C1 segment of cervical spinal cord (tissue), 14 donors: ENCODE measurements around the gene NIPSNAP3A.
A peak's percentile ranks its signal among the peaks of the same experiment; 100 is the strongest.
"Not testable (repeated sequence)": the region's sequence is repeated elsewhere in the genome, so short reads cannot be mapped to it uniquely, and the experiment has no call there.

Source experiments
- DNase-seq, 14 donors: peaks; one replicate each; lab custom pipeline; 2025; lab: John Stamatoyannopoulos, UW

Gene NIPSNAP3A

GRCh38 chr9:104747565-104748358 is at the start of gene NIPSNAP3A:
Gene NIPSNAP3A (plus strand): TSS chr9:104747683. CDS start chr9:104747793, 110 bp downstream.
- DNase-seq, result peak; percentile 71 to 97 (median 90)

DNA sequence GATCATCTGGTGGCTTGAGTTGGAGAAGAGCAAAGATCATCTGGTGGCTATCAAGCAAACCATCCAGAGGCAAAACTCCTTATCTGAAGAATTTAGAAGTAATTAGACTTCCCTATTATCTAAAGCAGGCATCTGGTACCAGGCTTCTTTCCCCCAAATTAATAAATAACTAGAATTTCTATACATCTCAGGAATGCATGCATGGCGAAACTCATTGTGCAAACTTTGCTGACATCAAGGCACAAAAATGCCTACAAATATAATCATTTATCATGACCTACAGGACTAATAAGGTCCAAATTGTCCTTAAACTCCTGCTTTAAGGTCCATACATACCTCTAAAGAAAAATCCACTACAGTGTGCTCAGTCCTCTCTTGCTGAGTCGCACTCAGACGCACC is 47.2 kb upstream of the NIPSNAP3A start:
- no peak for DNase-seq

DNA sequence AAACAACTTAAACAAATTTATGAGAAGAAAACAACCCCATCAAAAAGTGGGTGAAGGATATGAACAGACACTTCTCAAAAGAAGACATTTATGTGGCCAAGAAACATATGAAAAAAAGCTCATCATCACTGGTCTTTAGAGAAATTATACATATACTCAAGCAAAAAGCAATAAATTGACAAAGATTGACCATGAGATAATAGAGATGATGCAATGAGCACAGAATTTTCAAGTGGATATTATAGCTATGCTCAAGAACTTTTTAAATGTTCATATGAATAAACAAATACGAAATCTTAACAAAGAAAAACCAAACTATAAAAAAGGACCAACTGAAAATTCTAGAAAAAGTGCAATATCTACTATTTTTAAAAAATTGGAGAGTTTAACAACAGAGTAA is 38.7 kb upstream of the NIPSNAP3A start:
- DNase-seq, result not testable (repeated sequence)

GRCh38 chr9:104711604-104712003 is 35.9 kb upstream of the NIPSNAP3A start:
- no peak for DNase-seq

DNA sequence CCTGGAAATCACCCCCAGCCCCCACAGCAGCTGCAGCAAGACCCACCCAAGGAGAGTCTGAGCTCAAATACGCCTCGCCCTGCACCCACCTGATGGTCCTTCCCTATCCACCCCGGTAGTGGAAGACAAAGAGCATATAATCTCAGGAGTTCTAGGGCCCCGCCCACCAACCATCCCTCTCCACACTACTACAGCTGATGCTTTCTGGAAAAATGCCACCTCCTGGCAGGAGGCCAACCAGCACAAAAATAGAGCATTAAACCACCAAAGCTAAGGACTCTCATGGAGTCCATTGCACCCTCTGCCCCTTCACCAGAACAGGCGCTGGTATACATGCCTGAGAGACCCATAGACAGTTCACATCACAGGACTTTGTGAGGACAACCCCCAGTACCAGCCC is 22.5 kb upstream of the NIPSNAP3A start:
- DNase-seq, result no peak

GRCh38 chr9:104738452-104738851 is 9.0 kb upstream of the NIPSNAP3A start:
- no peak for DNase-seq

DNA sequence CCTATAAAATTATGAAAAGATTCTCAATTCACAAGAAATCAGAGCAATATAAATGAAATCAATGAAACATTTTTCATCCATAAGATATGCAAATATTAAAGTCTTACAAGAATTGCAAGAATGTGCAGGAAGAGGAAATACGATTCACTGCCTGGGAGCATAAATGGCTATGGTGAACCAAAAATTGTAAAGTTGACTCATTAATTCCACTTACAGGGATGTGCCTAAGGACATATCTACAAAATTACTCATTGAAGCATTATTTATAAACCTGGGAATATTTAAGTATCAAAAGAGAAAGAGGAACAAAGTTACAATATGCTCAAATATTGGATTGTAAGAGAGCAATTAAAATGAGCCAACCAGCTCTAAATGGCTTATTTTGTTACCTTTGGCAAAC is 6.9 kb upstream of the NIPSNAP3A start:
- DNase-seq, result no peak

DNA sequence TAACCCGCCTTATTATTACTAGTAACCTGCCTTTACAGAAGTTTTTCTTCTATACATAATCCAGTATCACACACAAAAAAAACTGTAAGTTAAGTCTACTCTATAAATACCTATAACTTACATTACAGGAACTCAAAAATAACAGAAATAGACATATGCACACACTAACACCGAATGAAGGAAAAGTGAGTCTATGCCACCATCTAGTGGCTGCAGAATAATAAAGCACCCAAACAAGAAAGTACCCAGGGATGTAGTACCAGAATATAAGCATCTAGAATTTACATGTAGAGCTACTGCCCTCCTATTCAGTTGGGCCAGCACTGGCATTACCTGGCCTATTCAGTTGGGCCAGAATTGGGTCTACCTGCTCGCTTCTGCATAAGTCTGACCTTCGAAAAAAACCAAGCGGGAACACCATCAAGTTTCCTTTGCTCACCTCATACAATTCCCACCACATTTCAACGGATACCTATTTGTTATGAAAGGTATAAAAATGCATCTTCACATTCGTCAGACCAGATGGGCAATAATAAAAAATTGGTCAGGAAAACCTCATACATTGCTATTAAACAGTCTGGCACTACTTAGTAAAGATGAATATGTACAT is 4.0 kb upstream of the NIPSNAP3A start:
- peak in 3 of 14 donors; percentile 5 to 46 (median 11) for DNase-seq

GRCh38 chr9:104745852-104746251 is 1.6 kb upstream of the NIPSNAP3A start:
- DNase-seq, result no peak

GRCh38 chr9:104746285-104746684 is 1.2 kb upstream of the NIPSNAP3A start:
- no peak for DNase-seq

- DNase-seq, result no peak
Observed at GRCh38 chr9:104746798-104747197, 685 bp upstream of the NIPSNAP3A start.

DNA sequence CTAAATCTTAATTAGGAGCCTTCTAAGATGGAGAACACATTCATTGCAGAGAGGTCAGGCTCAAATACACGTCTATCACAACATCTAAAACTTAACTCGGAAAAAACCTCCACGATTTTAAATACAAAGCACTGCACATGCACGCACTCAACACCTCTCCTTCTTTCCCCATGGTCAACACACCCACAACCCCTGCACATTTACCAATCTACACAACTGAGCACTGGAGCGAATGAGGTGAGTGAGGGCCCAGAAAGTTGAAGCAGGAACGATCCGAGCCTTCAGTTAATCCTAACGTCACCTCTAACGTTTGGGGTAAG is 278 bp upstream of the NIPSNAP3A start:
- no peak for DNase-seq

DNA sequence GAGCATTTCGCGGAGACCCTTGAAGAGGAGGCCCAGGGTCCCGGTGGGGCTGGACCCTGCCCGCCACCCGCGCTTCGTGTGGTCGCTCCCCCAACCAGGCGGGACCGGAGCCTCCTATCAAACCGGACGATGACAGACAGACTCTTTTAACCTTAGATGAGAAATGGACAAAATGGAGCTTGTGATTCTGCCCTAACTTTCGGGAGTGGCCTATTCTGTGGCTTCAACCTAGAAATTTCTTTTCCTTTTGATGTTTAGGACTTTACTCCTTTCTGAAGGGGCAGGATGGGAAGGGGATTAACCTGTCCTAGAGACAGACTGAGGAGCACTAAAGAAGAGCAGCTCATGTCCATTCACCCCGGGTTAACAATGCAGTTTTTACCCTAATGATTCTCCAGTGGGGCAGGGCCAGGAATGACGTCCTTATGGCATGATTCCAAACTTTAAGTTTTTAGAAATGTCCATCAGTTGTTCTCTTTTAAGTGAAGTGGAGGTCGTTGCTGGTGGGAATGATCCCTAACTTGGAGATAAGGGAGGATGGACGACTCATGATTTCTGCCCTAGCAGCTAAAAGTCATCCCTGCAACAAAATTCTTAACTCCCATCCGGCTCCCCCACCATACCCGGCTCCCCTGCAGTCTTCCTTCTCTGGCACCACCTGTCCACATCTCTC is 1.0 kb downstream of the NIPSNAP3A start:
- peak in 1 of 14 donors; percentile 32 for DNase-seq

GRCh38 chr9:104750185-104750767 is 2.8 kb downstream of the NIPSNAP3A start:
- no peak for DNase-seq

GRCh38 chr9:104758974-104759373 is 11.5 kb downstream of the NIPSNAP3A start:
- no peak for DNase-seq

GRCh38 chr9:104765138-104765537 is 17.7 kb downstream of the NIPSNAP3A start:
- peak in 1 of 14 donors; percentile 18 for DNase-seq

- DNase-seq, result no peak
Observed at GRCh38 chr9:104766025-104766424, 18.5 kb downstream of the NIPSNAP3A start.

DNA sequence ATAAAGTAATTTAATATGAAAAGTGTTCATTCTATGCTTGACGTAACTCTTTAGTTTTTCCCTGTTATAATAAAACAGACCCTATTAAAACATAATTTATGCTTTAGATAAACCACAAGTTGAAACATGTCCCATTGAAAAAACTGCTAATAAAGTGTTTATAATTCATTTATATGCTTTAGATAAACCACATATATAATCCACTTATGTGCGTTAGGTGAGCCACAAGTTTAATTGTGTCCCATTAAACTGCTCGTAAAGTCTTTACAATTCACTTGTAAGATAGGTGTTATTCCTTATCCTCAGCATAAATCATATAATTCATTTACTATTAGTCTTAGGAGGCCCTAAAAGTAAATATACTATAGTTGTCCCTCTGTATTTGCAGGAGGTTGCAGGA is 20.0 kb downstream of the NIPSNAP3A start:
- no peak for DNase-seq

- DNase-seq, result not testable (repeated sequence)
Observed at GRCh38 chr9:104769029-104769428, 21.5 kb downstream of the NIPSNAP3A start.

- no peak for DNase-seq
Observed at GRCh38 chr9:104769655-104770054, 22.2 kb downstream of the NIPSNAP3A start.

DNA sequence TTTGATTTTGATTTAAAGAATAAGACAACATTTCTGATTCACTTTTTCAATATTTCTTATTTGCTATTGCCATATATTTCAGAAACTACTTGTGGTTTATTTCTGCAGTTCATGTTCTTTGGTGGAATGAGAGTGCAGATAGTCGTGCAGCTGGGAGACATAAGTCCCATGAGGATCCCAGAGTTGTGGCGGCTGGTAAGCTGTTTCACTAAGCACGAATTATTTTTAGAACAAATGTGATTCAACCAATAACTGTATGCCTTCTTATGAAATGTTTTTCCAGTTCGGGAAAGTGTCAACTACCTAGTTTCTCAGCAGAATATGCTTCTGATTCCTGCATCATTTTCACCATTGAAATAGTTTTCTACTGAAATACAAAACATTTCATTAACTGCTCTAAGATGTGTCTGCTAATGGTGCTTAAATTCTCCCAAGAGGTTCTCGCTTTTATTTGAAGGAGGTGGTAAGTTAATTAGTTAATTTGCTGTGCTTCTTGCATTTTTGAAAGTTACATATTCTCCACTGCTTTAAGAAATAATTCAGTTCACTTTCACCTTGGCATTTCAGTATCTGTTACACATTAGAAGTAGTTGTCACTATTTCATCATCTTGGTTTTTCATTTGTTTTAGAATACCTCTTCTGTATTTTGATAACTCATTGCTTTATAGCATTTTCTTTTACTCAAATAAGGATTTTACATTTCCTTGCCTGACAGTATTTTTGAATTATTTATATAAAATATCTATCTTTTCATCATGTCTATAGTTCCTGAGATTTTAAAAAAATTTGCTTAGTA is 25.4 kb downstream of the NIPSNAP3A start:
- DNase-seq, result no peak

GRCh38 chr9:104774132-104774531 is 26.6 kb downstream of the NIPSNAP3A start:
- no peak for DNase-seq
